ENCODE results near the gene COQ8A.

- TF ChIP-seq CTCF (IDR thresholded peaks at IDR 0.05), result no peak
- TF ChIP-seq KDM1A (IDR thresholded peaks at IDR 0.05; ENCODE audit: low read depth), result no peak
- no peak for TF ChIP-seq EP300 (IDR thresholded peaks at IDR 0.05)
- TF ChIP-seq SMC3 (IDR thresholded peaks at IDR 0.05), result no peak
- no peak for TF ChIP-seq POLR2A (IDR thresholded peaks at IDR 0.05; ENCODE audit: low read length)
- TF ChIP-seq BHLHE40 (IDR thresholded peaks at IDR 0.05; ENCODE audit: low read depth, low read length), result no peak
- no peak for TF ChIP-seq RAD21 (conservative IDR thresholded peaks at IDR 0.05 in 1 of 2, IDR thresholded peaks at IDR 0.05 in 1 of 2)
- TF ChIP-seq TP53 (CRISPR knock-in tag; IDR thresholded peaks at IDR 0.05), result no peak
- no peak for TF ChIP-seq USF2 (IDR thresholded peaks at IDR 0.05)
- no peak for TF ChIP-seq CEBPB (IDR thresholded peaks at IDR 0.05)
- no peak for TF ChIP-seq CHD2 (IDR thresholded peaks at IDR 0.05; ENCODE audit: low read length, partially characterized antibody)
- no peak for TF ChIP-seq MAX (IDR thresholded peaks at IDR 0.05)
- no peak for TF ChIP-seq REST (IDR thresholded peaks at IDR 0.05)
Observed at GRCh38 chr1:226946841-226947240, 6.7 kb downstream of the COQ8A start.

All from A549 (cell line).